SK-N-MC (cell line): ENCODE results near the gene CCND1.

Experiments
- EZH2 ChIP-seq: fragments of 200-600 bp; sonication (generic); IDR thresholded peaks from one replicate; pipeline ENCODE4 v1.6.1; 2017; ENCODE audit warnings: antibody characterized with exemption
- FOXP2 ChIP-seq: optimal IDR thresholded peaks from 2 replicates; pipeline ENCODE3; 2011; ENCODE audit warnings: mild to moderate bottlenecking, moderate library complexity; ENCODE audit not compliant: insufficient read depth; ENCODE audit errors: extremely low read length, control extremely low read depth
- POLR2AphosphoS5 ChIP-seq: IDR thresholded peaks from 2 replicates; pipeline ENCODE4 v1.6.1; 2012; ENCODE audit warnings: mild to moderate bottlenecking, low read depth, low read length, borderline replicate concordance

GRCh38 chr11:69666261-69666660 is 25.3 kb downstream of the CCND1 start:
- no peak for TF ChIP-seq POLR2AphosphoS5
- no peak for TF ChIP-seq EZH2
- TF ChIP-seq FOXP2: no peak
